Neural progenitor cell (in vitro differentiated cells): ENCODE results near the gene RABGGTA. TPM values are rescaled to one million over a fixed set of nuclear protein-coding genes. Genes with fewer than 3 reads are reported as not detected.

Source experiments
- DNase-seq: peaks from one replicate; pipeline ENCODE4 v3.0.0-alpha.2; 2016; ENCODE audit warnings: low spot score
- H2AFZ ChIP-seq: fragments of 200-600 bp; sonication (generic); replicated peaks from 2 replicates; pipeline ENCODE4 v1.6.1; 2016; ENCODE audit warnings: antibody characterized with exemption
- H3F3A ChIP-seq: fragments of 200-600 bp; sonication (generic); 2 replicates; pipeline ENCODE4 v1.6.1; 2016; ENCODE audit warnings: antibody characterized with exemption, low read depth
- H3K27ac ChIP-seq: fragments of 200-600 bp; sonication (generic); 2 replicates; pipeline ENCODE4 v1.5.1; 2016; ENCODE audit warnings: mild to moderate bottlenecking
- H3K27me3 ChIP-seq: fragments of 200-600 bp; sonication (generic); 2 replicates; pipeline ENCODE4 v1.6.1; 2016; ENCODE audit warnings: mild to moderate bottlenecking, moderate library complexity
- H3K36me3 ChIP-seq: fragments of 200-600 bp; sonication (generic); 2 replicates; pipeline ENCODE4 v1.5.1; 2016
- H3K4me1 ChIP-seq: fragments of 200-600 bp; sonication (generic); 2 replicates; pipeline ENCODE4 v1.6.1; 2016; ENCODE audit warnings: mixed run types
- H3K4me2 ChIP-seq: fragments of 200-600 bp; sonication (generic); 2 replicates; pipeline ENCODE4 v1.6.1; 2016
- H3K4me3 ChIP-seq: fragments of 200-600 bp; sonication (generic); 2 replicates; pipeline ENCODE4 v1.5.1; 2016
- H3K79me2 ChIP-seq: fragments of 200-600 bp; sonication (generic); 2 replicates; pipeline ENCODE4 v1.6.1; 2016; ENCODE audit warnings: low read depth
- H3K9ac ChIP-seq: fragments of 200-600 bp; sonication (generic); 2 replicates; pipeline ENCODE4 v1.6.1; 2016
- H3K9me3 ChIP-seq: fragments of 200-600 bp; sonication (generic); 2 replicates; pipeline ENCODE4 v1.5.1; 2016; ENCODE audit warnings: low read depth
- H4K20me1 ChIP-seq: fragments of 200-600 bp; sonication (generic); 2 replicates; pipeline ENCODE4 v1.6.1; 2016; ENCODE audit warnings: low read depth
- H3K27ac Mint-ChIP-seq: 3 replicates; pipeline ENCODE4 v1.8.0; 2021; ENCODE audit warnings: mixed read lengths
- H3K27me3 Mint-ChIP-seq: 2 replicates; pipeline ENCODE4 v1.8.0; 2022; ENCODE audit warnings: low read depth, mild to moderate bottlenecking, inconsistent platforms, moderate library complexity, mixed read lengths; ENCODE audit not compliant: insufficient read depth
- H3K36me3 Mint-ChIP-seq: 3 replicates; pipeline ENCODE4 v1.8.0; 2021; ENCODE audit warnings: mixed read lengths
- H3K4me1 Mint-ChIP-seq: 3 replicates; pipeline ENCODE4 v1.8.0; 2021; ENCODE audit warnings: mixed read lengths
- H3K4me3 Mint-ChIP-seq: 3 replicates; pipeline ENCODE4 v1.8.0; 2021; ENCODE audit warnings: mild to moderate bottlenecking, moderate library complexity, mixed read lengths
- H3K9me3 Mint-ChIP-seq: 3 replicates; pipeline ENCODE4 v1.8.0; 2020; ENCODE audit warnings: mixed read lengths
- CTCF ChIP-seq: fragments of 200-600 bp; sonication (generic); IDR thresholded peaks from 2 replicates; pipeline ENCODE4 v1.5.1; 2017; ENCODE audit warnings: antibody characterized with exemption, mild to moderate bottlenecking
- EZH2 ChIP-seq: fragments of 200-600 bp; sonication (generic); IDR thresholded peaks from 2 replicates; pipeline ENCODE4 v1.6.1; 2017; ENCODE audit warnings: antibody characterized with exemption, mild to moderate bottlenecking, moderate library complexity
- EZH2phosphoT487 ChIP-seq: fragments of 200-600 bp; sonication (generic); IDR thresholded peaks from 2 replicates; pipeline ENCODE4 v1.6.1; 2017; ENCODE audit warnings: antibody characterized with exemption
- total RNA-seq: library from RNA; depleted of rRNA; stranded (reverse); fragments of >200 nt; gene quantifications from 2 replicates; pipeline ENCODE4 v1.2.3, GENCODE V29; 2015; ENCODE audit warnings: low replicate concordance

RABGGTA gene
- total RNA-seq, 1 donor from 2014 or later: 7.1 TPM

GRCh38 chr14:24258548-24259265 lies 12.7 kb downstream of the RABGGTA start:
- H3K36me3 Mint-ChIP-seq: no peaks in the 10 kb centered on the region
- no peak overlapping the region for H3K27ac ChIP-seq
- no peaks in the 10 kb centered on the region for H3K4me1 Mint-ChIP-seq
- no peak overlapping the region for H3K9ac ChIP-seq
- no peaks in the 10 kb centered on the region for H3K79me2 ChIP-seq
- H4K20me1 ChIP-seq: no peaks in the 10 kb centered on the region
- DNase-seq: no peak
- no peak overlapping the region for H3K4me2 ChIP-seq
- no peak overlapping the region for H3K4me3 Mint-ChIP-seq
- no peak overlapping the region for H2AFZ ChIP-seq
- no peaks in the 10 kb centered on the region for H3K27me3 ChIP-seq
- no peak overlapping the region for H3K4me3 ChIP-seq
- H3K4me1 ChIP-seq: no peaks in the 10 kb centered on the region
- H3F3A ChIP-seq: no peaks in the 10 kb centered on the region
- no peaks in the 10 kb centered on the region for H3K9me3 ChIP-seq
- no peak overlapping the region for H3K27ac Mint-ChIP-seq
- no peak for TF ChIP-seq CTCF
- no peak for TF ChIP-seq EZH2phosphoT487
- no peak for TF ChIP-seq EZH2
- H3K27me3 Mint-ChIP-seq: peaks cover 4% of the 10 kb centered on the region
- no peaks in the 10 kb centered on the region for H3K36me3 ChIP-seq
- no peaks in the 10 kb centered on the region for H3K9me3 Mint-ChIP-seq

- Histone ChIP-seq H3K4me2 (no peak overlapping the region), H3K27me3 (no peaks in the 10 kb centered on the region), H3F3A (no peaks in the 10 kb centered on the region), H2AFZ (no peak overlapping the region), H3K36me3 (no peaks in the 10 kb centered on the region), H3K27ac (no peak overlapping the region), H3K9ac (no peak overlapping the region), H3K9me3 (no peaks in the 10 kb centered on the region), H3K4me1 (no peaks in the 10 kb centered on the region), H3K4me3 (no peak overlapping the region), H4K20me1 (no peaks in the 10 kb centered on the region), H3K79me2 (no peaks in the 10 kb centered on the region)
- Mint-ChIP-seq H3K36me3 (no peaks in the 10 kb centered on the region), H3K4me1 (no peaks in the 10 kb centered on the region), H3K27ac (no peak overlapping the region), H3K4me3 (no peak overlapping the region), H3K27me3 (peaks cover 4% of the 10 kb centered on the region), H3K9me3 (no peaks in the 10 kb centered on the region)
- DNase-seq: no peak
- TF ChIP-seq EZH2phosphoT487 (no peak), EZH2 (no peak), CTCF (no peak)
These were observed 13.3 kb downstream of the RABGGTA start for GRCh38 chr14:24258119-24258518.

GRCh38 chr14:24256960-24257359 lies 14.4 kb downstream of the RABGGTA start:
- Histone ChIP-seq H4K20me1 (no peaks in the 10 kb centered on the region), H3K4me2 (no peak overlapping the region), H3K27me3 (no peaks in the 10 kb centered on the region), H3K4me1 (no peaks in the 10 kb centered on the region), H3K79me2 (no peaks in the 10 kb centered on the region), H3K4me3 (no peak overlapping the region), H3K36me3 (no peaks in the 10 kb centered on the region), H3K9ac (no peak overlapping the region), H3K27ac (no peak overlapping the region), H3K9me3 (no peaks in the 10 kb centered on the region), H2AFZ (no peak overlapping the region), H3F3A (no peaks in the 10 kb centered on the region)
- no peak for DNase-seq
- no peak for TF ChIP-seq EZH2
- no peak for TF ChIP-seq EZH2phosphoT487
- no peak for TF ChIP-seq CTCF
- H3K27me3 Mint-ChIP-seq: peaks cover 4% of the 10 kb centered on the region
- no peaks in the 10 kb centered on the region for H3K9me3 Mint-ChIP-seq
- H3K27ac Mint-ChIP-seq: peak overlapping the region; percentile 39
- H3K4me3 Mint-ChIP-seq: no peak overlapping the region
- H3K4me1 Mint-ChIP-seq: no peaks in the 10 kb centered on the region
- H3K36me3 Mint-ChIP-seq: no peaks in the 10 kb centered on the region
